PC-9 (cell line): ENCODE measurements around the gene RNLS. TPM values are rescaled to one million over a fixed set of nuclear protein-coding genes. Genes with fewer than 3 reads are reported as not detected.

Experiments
- BruUV-seq: library from RNA; stranded (reverse); fragments of 400-500 nt; replicated peaks from 2 replicates; lab custom pipeline; 2021; lab: Mats Ljungman, UMichigan
- CTCF ChIA-PET: fragments of 300-600 bp; sonication (Branson Sonifier 250); formaldehyde crosslinking; loops from one replicate; lab custom pipeline; 2022; ENCODE audit warnings: antibody characterized with exemption; lab: Charles Lee
- POLR2A ChIA-PET: fragments of 300-600 bp; sonication (Branson Sonifier 250); formaldehyde crosslinking; loops from one replicate; lab custom pipeline; 2022; ENCODE audit warnings: antibody characterized with exemption; ENCODE audit not compliant: unreplicated experiment; lab: Charles Lee
- DNase-seq, 2 experiments: peaks; one replicate each; pipeline versions ENCODE4 v3.0.0 to v3.0.0-alpha.2; 2015 to 2022; ENCODE audit warnings: mixed read lengths in 1 of 2
- H2AFZ ChIP-seq: fragments of 200-600 bp; sonication (generic); 2 replicates; pipeline ENCODE4 v1.8.1; 2017; ENCODE audit warnings: antibody characterized with exemption
- H3F3A ChIP-seq: fragments of 200-600 bp; sonication (generic); 2 replicates; pipeline ENCODE4 v1.8.1; 2017; ENCODE audit warnings: antibody characterized with exemption, mild to moderate bottlenecking, low read depth; ENCODE audit not compliant: insufficient read depth
- H3K27ac ChIP-seq: fragments of 200-600 bp; sonication (generic); 2 replicates; pipeline ENCODE4 v1.6.1; 2016; ENCODE audit warnings: mixed run types
- H3K27me3 ChIP-seq: fragments of 200-600 bp; sonication (generic); 2 replicates; pipeline ENCODE4 v1.6.1; 2016; ENCODE audit warnings: low read depth, mixed run types; ENCODE audit not compliant: insufficient read depth
- H3K36me3 ChIP-seq: fragments of 200-600 bp; sonication (generic); 2 replicates; pipeline ENCODE4 v1.6.1; 2016; ENCODE audit warnings: low read depth, mixed run types
- H3K4me1 ChIP-seq: fragments of 200-600 bp; sonication (generic); replicated peaks from 2 replicates; pipeline ENCODE4 v1.6.1; 2016; ENCODE audit warnings: mixed run types; ENCODE audit not compliant: insufficient read depth
- H3K4me2 ChIP-seq: fragments of 200-600 bp; sonication (generic); 2 replicates; pipeline ENCODE4 v1.6.1; 2017; ENCODE audit warnings: mixed run types
- H3K4me3 ChIP-seq: fragments of 200-600 bp; sonication (generic); 2 replicates; pipeline ENCODE4 v1.6.1; 2016; ENCODE audit warnings: mixed run types
- H3K79me2 ChIP-seq: fragments of 200-600 bp; sonication (generic); 2 replicates; pipeline ENCODE4 v1.6.1; 2017; ENCODE audit warnings: low read depth, mixed run types
- H3K9me2 ChIP-seq: fragments of 200-600 bp; sonication (generic); 2 replicates; pipeline ENCODE4 v1.8.1; 2017; ENCODE audit warnings: mild to moderate bottlenecking; ENCODE audit not compliant: insufficient read depth
- H3K9me3 ChIP-seq: fragments of 200-600 bp; sonication (generic); 2 replicates; pipeline ENCODE4 v1.8.1; 2016; ENCODE audit warnings: low read depth; ENCODE audit not compliant: insufficient read depth
- H4K20me1 ChIP-seq: fragments of 200-600 bp; sonication (generic); 2 replicates; pipeline ENCODE4 v1.8.1; 2017; ENCODE audit not compliant: insufficient read depth
- EZH2 ChIP-seq: fragments of 200-600 bp; sonication (generic); IDR thresholded peaks from 2 replicates; pipeline ENCODE4 v1.8.0; 2017; ENCODE audit warnings: antibody characterized with exemption, low read depth
- intact Hi-C: fragments of 100-400 bp; cut with micrococcal nuclease; formaldehyde crosslinking; loops from one replicate; pipeline ENCODE4 v1.10.0; 2022; ENCODE audit not compliant: unreplicated experiment
- total RNA-seq: library from RNA; stranded (reverse); gene quantifications from 2 replicates; pipeline ENCODE4 v1.2.3, GENCODE V29; 2021
- TF ChIP-seq, protein P1 (sequence below): fragments of 200-600 bp; sonication (generic); conservative IDR thresholded peaks from 2 replicates; pipeline ENCODE4 v1.6.1; 2017; ENCODE audit warnings: mixed run types, antibody characterized with exemption, mild to moderate bottlenecking, moderate library complexity

RNLS gene
- total RNA-seq, 1 experiment from 2014 or later, result not detected

DNA sequence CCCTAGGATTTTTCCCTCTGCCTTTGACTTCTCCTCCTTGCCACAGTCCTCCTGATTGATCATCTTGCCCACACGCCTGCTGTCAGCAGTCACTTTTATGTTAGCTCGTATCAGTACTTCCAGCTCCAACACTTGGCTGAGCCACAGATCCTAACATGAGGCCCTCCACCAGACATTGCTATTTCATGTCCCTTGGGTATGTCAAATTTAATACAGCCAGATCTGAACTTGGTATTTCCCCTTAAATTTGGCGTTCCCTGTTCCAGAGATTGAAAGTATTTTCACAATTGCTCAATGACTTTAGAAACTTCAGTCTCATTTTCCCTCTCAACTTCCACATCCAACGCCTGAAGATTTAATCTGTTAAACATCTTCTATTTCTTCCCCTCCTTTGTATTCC, 140.4 kb downstream of the RNLS start:
- Histone ChIP-seq H3K27me3 (no peaks in the 10 kb centered on the region), H3K27ac (no peak overlapping the region), H3F3A (no peaks in the 10 kb centered on the region), H3K4me2 (no peak overlapping the region), H3K9me3 (no peaks in the 10 kb centered on the region), H3K4me3 (no peak overlapping the region), H3K9me2 (no peaks in the 10 kb centered on the region), H2AFZ (no peak overlapping the region), H4K20me1 (no peaks in the 10 kb centered on the region), H3K36me3 (no peaks in the 10 kb centered on the region), H3K79me2 (no peaks in the 10 kb centered on the region), H3K4me1 (no peaks in the 10 kb centered on the region)
- no TSS peak for BruUV-seq
- TF ChIP-seq EZH2, result no peak
- TF ChIP-seq, protein P1, sequence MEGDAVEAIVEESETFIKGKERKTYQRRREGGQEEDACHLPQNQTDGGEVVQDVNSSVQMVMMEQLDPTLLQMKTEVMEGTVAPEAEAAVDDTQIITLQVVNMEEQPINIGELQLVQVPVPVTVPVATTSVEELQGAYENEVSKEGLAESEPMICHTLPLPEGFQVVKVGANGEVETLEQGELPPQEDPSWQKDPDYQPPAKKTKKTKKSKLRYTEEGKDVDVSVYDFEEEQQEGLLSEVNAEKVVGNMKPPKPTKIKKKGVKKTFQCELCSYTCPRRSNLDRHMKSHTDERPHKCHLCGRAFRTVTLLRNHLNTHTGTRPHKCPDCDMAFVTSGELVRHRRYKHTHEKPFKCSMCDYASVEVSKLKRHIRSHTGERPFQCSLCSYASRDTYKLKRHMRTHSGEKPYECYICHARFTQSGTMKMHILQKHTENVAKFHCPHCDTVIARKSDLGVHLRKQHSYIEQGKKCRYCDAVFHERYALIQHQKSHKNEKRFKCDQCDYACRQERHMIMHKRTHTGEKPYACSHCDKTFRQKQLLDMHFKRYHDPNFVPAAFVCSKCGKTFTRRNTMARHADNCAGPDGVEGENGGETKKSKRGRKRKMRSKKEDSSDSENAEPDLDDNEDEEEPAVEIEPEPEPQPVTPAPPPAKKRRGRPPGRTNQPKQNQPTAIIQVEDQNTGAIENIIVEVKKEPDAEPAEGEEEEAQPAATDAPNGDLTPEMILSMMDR, result no peak
- POLR2A ChIA-PET, result interaction anchor here (0.6 kb wide), 1 partner anchor 32 kb away, joined by 3 read pairs; no protein-coding TSS in a partner anchor
- intact Hi-C loops, result no loop called here
- CTCF ChIA-PET, result no interaction called here
- no peak for DNase-seq

DNA sequence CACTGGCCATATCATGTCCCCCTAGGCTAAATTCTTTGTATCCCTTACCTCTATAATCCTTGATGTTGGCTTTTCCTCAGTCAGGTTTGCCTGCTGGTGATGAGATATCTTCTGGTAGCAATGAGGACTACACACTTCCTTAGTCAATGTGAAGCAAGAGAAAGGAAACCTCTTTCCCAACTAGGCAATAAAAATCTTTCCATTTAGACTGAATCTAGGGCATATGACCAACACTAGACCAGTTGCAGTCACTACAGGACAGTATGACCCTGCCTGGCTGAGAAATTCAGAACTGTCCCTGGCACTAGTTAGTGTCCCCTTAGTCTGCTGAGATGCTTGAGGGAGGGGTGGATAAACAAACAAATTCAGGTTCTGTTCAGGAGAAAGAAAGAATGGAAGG, 142.6 kb downstream of the RNLS start:
- CTCF ChIA-PET, result no interaction called here

DNA sequence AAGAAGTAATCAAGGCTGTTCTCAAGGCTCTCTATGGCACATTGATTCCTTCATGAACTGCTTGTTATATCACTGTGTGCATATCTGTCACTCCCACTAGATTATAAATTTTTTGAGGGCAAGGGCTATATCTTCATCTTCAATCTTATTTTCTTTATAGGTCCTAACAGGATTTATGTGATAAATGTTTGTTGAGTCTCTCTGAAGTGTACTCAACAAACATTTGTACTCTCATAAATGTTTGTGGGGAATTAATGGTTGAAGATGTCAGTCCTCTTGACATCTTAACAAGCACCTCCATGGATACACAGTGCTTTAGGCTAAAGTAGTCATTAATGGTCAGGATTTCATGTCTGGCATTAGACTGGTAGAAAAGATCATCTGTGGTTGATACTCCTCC, 143.2 kb downstream of the RNLS start:
- H3K27me3 ChIP-seq, result no peaks in the 10 kb centered on the region
- H3K79me2 ChIP-seq, result no peaks in the 10 kb centered on the region
- H3K9me3 ChIP-seq, result no peaks in the 10 kb centered on the region
- H3K4me1 ChIP-seq, result no peaks in the 10 kb centered on the region
- CTCF ChIA-PET, result no interaction called here
- DNase-seq, result no peak
- POLR2A ChIA-PET, result no interaction called here
- intact Hi-C loops, result no loop called here
- no peaks in the 10 kb centered on the region for H4K20me1 ChIP-seq
- no peak overlapping the region for H3K4me2 ChIP-seq
- no peak overlapping the region for H3K4me3 ChIP-seq
- no peak overlapping the region for H3K27ac ChIP-seq
- no peak for TF ChIP-seq EZH2
- TF ChIP-seq, protein P1, result no peak
- H3K9me2 ChIP-seq, result no peaks in the 10 kb centered on the region
- no TSS peak for BruUV-seq
- H2AFZ ChIP-seq, result no peak overlapping the region
- no peaks in the 10 kb centered on the region for H3K36me3 ChIP-seq
- no peaks in the 10 kb centered on the region for H3F3A ChIP-seq

More for the DNA sequence above, 142.6 kb downstream of the RNLS start:
- no peak overlapping the region for H3K27ac ChIP-seq
- H3F3A ChIP-seq, result no peaks in the 10 kb centered on the region
- no TSS peak for BruUV-seq
- H3K36me3 ChIP-seq, result no peaks in the 10 kb centered on the region
- no peak overlapping the region for H2AFZ ChIP-seq
- H3K4me2 ChIP-seq, result no peak overlapping the region
- no peaks in the 10 kb centered on the region for H3K79me2 ChIP-seq
- H3K27me3 ChIP-seq, result no peaks in the 10 kb centered on the region
- no peak overlapping the region for H3K4me3 ChIP-seq
- intact Hi-C loops, result no loop called here
- H4K20me1 ChIP-seq, result no peaks in the 10 kb centered on the region
- TF ChIP-seq EZH2, result no peak
- TF ChIP-seq, protein P1, result no peak
- no peaks in the 10 kb centered on the region for H3K4me1 ChIP-seq
- no peaks in the 10 kb centered on the region for H3K9me3 ChIP-seq
- no peaks in the 10 kb centered on the region for H3K9me2 ChIP-seq
- POLR2A ChIA-PET, result no interaction called here
- DNase-seq, result no peak
